ENCODE measurements around the gene PIRT. TPM values are rescaled to one million over a fixed set of nuclear protein-coding genes. Genes with fewer than 3 reads are reported as not detected.
A peak's percentile ranks its signal among the peaks of the same experiment; 100 is the strongest.

The PIRT gene
- total and polyA plus RNA-seq, 2 donors (not counting 1 experiment from before 2014, with no cell fraction given): not detected

- no peaks in the 10 kb centered on the region for H3K9me3 ChIP-seq (ENCODE audit: control extremely low read depth in 1 of 3, control insufficient read depth in 2 of 3, insufficient read depth in 1 of 3, low read length in 2 of 3)
- H3K27me3 Mint-ChIP-seq: peaks cover 23% of the 10 kb centered on the region
- H3K27me3 ChIP-seq (replicated peaks in 1 of 4; ENCODE audit: control extremely low read depth in 1 of 4, control insufficient read depth in 3 of 4, insufficient read depth in 4 of 4, low read length in 3 of 4): peaks cover 0 to 14% (median 0%) of the 10 kb centered on the region in 4 experiments
- WGBS (ENCODE audit: insufficient coverage): no CpG with 5 or more reads among the region's 6 CpGs
- intact Hi-C loops (cut with micrococcal nuclease): loop anchor here (1.0 kb wide), 2 partner anchors 148 to 229 kb away; partner anchors contain the start of genes ADPRM and SCO1
- H3K4me1 ChIP-seq (ENCODE audit: control insufficient read depth in 2 of 2, insufficient read depth in 2 of 2, low read length in 2 of 2): peaks cover 6 to 7% of the 10 kb centered on the region in 2 donors
- H4K20me1 ChIP-seq (ENCODE audit: control insufficient read depth, insufficient read depth, low read length, poor library complexity, severe bottlenecking): no peaks in the 10 kb centered on the region
- H3K79me2 ChIP-seq (ENCODE audit: control insufficient read depth, insufficient read depth, low read length): no peaks in the 10 kb centered on the region
- POLR2A ChIA-PET: no interaction called here
- ATAC-seq (ENCODE audit: low read depth) (no peak), DNase-seq (no peak)
- H3K4me2 ChIP-seq (replicated peaks; ENCODE audit: low read depth, low read length, poor library complexity, severe bottlenecking): peak overlapping the region; percentile 78
- CTCF ChIA-PET: interaction anchor here (0.6 to 4.9 kb wide), 19 partner anchors 9 to 920 kb away, joined by 3 to 100 read pairs (median 4); no protein-coding TSS in a partner anchor
- H3K9me3 Mint-ChIP-seq (ENCODE audit: insufficient read depth): no peaks in the 10 kb centered on the region
- H3K4me3 Mint-ChIP-seq: peak overlapping the region; percentile 90
- peak overlapping the region; percentile 87 for H2AFZ ChIP-seq (ENCODE audit: insufficient read depth, low read depth, low read length, poor library complexity, severe bottlenecking)
- peak overlapping the region; percentile 63 for H3K9ac ChIP-seq (ENCODE audit: low read length)
- H3K36me3 ChIP-seq (replicated peaks in 1 of 2; ENCODE audit: control extremely low read depth in 1 of 2, control insufficient read depth in 1 of 2, extremely low read depth in 1 of 2, insufficient read depth in 2 of 2, low read length in 1 of 2): no peaks in the 10 kb centered on the region
- TF ChIP-seq CTCF (IDR thresholded peaks at IDR 0.05) (peak; percentile 37), EZH2 (IDR thresholded peaks at IDR 0.05; ENCODE audit: borderline replicate concordance, insufficient read depth, low read depth, low read length, poor library complexity, severe bottlenecking) (no peak)
- peaks cover 8% of the 10 kb centered on the region for H3K4me1 Mint-ChIP-seq
- no peak overlapping the region for H3K27ac ChIP-seq (ENCODE audit: low read length in 2 of 2)
- H3K4me3 ChIP-seq (ENCODE audit: control extremely low read depth in 1 of 5, extremely low read depth in 1 of 5, insufficient read depth in 1 of 5, low read depth in 2 of 5, low read length in 4 of 5): peak overlapping the region in 1 of 5 experiments; percentile 52
- H3K27ac Mint-ChIP-seq: no peak overlapping the region
These were observed 7.5 kb upstream of the PIRT start for GRCh38 chr17:10845388-10845751.

GRCh38 chr17:10844621-10845387, 6.9 kb upstream of the PIRT start:
- ChIA-PET CTCF (interaction anchor here (0.6 to 4.9 kb wide), 24 partner anchors 8 to 920 kb away, joined by 3 to 100 read pairs (median 4); no protein-coding TSS in a partner anchor), POLR2A (no interaction called here)
- Histone ChIP-seq H3K9me3 (ENCODE audit: control extremely low read depth in 1 of 3, control insufficient read depth in 2 of 3, insufficient read depth in 1 of 3, low read length in 2 of 3) (no peaks in the 10 kb centered on the region), H3K9ac (ENCODE audit: low read length) (peak overlapping the region; percentile 63), H3K27ac (ENCODE audit: low read length in 2 of 2) (no peak overlapping the region), H3K4me2 (replicated peaks; ENCODE audit: low read depth, low read length, poor library complexity, severe bottlenecking) (peak overlapping the region; percentile 78), H2AFZ (ENCODE audit: insufficient read depth, low read depth, low read length, poor library complexity, severe bottlenecking) (peak overlapping the region; percentile 87), H4K20me1 (ENCODE audit: control insufficient read depth, insufficient read depth, low read length, poor library complexity, severe bottlenecking) (no peaks in the 10 kb centered on the region), H3K36me3 (replicated peaks in 1 of 2; ENCODE audit: control extremely low read depth in 1 of 2, control insufficient read depth in 1 of 2, extremely low read depth in 1 of 2, insufficient read depth in 2 of 2, low read length in 1 of 2) (no peaks in the 10 kb centered on the region), H3K27me3 (replicated peaks in 1 of 4; ENCODE audit: control extremely low read depth in 1 of 4, control insufficient read depth in 3 of 4, insufficient read depth in 4 of 4, low read length in 3 of 4) (peaks cover 0 to 14% (median 0%) of the 10 kb centered on the region in 4 experiments), H3K4me3 (ENCODE audit: control extremely low read depth in 1 of 5, extremely low read depth in 1 of 5, insufficient read depth in 1 of 5, low read depth in 2 of 5, low read length in 4 of 5) (peak overlapping the region in 4 of 5 experiments; percentile 25 to 52 (median 38)), H3K79me2 (ENCODE audit: control insufficient read depth, insufficient read depth, low read length) (no peaks in the 10 kb centered on the region), H3K4me1 (ENCODE audit: control insufficient read depth in 2 of 2, insufficient read depth in 2 of 2, low read length in 2 of 2) (peaks cover 6 to 7% of the 10 kb centered on the region in 2 donors)
- H3K9me3 Mint-ChIP-seq (ENCODE audit: insufficient read depth): no peaks in the 10 kb centered on the region
- H3K4me1 Mint-ChIP-seq: peaks cover 8% of the 10 kb centered on the region
- intact Hi-C loops (cut with micrococcal nuclease): loop anchor here (1.0 kb wide), 2 partner anchors 148 to 229 kb away; partner anchors contain the start of genes ADPRM and SCO1
- 12% methylated on average over 24 of the region's 28 CpGs for WGBS (ENCODE audit: insufficient coverage)
- H3K27ac Mint-ChIP-seq: peak overlapping the region; percentile 10
- peaks cover 19% of the 10 kb centered on the region for H3K27me3 Mint-ChIP-seq
- DNase-seq (peak; percentile 79), ATAC-seq (ENCODE audit: low read depth) (peak; percentile 95)
- TF ChIP-seq CTCF (IDR thresholded peaks at IDR 0.05) (peak; percentile 95), EZH2 (IDR thresholded peaks at IDR 0.05; ENCODE audit: borderline replicate concordance, insufficient read depth, low read depth, low read length, poor library complexity, severe bottlenecking) (no peak)
- peak overlapping the region; percentile 90 for H3K4me3 Mint-ChIP-seq

All from B cell (primary cell).